Measurements from ENCODE around the gene MAP4K2. TPM values are rescaled to one million over a fixed set of nuclear protein-coding genes. Genes with fewer than 3 reads are reported as not detected.

MAP4K2 gene
- total and polyA plus RNA-seq, 2 experiments from 2014 or later = 9.9 to 42.6 TPM

DNA sequence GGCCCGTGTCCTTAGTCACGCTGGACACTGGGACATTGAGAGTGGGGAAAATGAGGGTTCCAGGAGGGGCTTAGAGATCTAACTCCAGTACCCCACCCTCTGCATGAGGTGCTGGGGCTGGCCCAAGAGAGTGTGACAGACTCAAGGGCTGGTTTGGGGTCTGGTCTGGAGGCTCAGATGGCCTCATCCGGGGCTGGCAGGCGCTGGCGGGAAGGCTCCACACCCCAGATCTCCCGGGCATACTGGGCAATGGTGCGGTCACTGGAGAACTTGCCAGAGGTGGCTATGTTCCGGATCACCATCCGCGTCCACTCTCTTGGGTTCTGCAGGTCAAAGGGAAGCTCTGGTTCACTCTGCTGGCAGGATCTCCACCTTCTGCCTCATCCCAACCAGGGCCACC, 56.5 kb downstream of the MAP4K2 start (continued):
- TF ChIP-seq, protein P1, sequence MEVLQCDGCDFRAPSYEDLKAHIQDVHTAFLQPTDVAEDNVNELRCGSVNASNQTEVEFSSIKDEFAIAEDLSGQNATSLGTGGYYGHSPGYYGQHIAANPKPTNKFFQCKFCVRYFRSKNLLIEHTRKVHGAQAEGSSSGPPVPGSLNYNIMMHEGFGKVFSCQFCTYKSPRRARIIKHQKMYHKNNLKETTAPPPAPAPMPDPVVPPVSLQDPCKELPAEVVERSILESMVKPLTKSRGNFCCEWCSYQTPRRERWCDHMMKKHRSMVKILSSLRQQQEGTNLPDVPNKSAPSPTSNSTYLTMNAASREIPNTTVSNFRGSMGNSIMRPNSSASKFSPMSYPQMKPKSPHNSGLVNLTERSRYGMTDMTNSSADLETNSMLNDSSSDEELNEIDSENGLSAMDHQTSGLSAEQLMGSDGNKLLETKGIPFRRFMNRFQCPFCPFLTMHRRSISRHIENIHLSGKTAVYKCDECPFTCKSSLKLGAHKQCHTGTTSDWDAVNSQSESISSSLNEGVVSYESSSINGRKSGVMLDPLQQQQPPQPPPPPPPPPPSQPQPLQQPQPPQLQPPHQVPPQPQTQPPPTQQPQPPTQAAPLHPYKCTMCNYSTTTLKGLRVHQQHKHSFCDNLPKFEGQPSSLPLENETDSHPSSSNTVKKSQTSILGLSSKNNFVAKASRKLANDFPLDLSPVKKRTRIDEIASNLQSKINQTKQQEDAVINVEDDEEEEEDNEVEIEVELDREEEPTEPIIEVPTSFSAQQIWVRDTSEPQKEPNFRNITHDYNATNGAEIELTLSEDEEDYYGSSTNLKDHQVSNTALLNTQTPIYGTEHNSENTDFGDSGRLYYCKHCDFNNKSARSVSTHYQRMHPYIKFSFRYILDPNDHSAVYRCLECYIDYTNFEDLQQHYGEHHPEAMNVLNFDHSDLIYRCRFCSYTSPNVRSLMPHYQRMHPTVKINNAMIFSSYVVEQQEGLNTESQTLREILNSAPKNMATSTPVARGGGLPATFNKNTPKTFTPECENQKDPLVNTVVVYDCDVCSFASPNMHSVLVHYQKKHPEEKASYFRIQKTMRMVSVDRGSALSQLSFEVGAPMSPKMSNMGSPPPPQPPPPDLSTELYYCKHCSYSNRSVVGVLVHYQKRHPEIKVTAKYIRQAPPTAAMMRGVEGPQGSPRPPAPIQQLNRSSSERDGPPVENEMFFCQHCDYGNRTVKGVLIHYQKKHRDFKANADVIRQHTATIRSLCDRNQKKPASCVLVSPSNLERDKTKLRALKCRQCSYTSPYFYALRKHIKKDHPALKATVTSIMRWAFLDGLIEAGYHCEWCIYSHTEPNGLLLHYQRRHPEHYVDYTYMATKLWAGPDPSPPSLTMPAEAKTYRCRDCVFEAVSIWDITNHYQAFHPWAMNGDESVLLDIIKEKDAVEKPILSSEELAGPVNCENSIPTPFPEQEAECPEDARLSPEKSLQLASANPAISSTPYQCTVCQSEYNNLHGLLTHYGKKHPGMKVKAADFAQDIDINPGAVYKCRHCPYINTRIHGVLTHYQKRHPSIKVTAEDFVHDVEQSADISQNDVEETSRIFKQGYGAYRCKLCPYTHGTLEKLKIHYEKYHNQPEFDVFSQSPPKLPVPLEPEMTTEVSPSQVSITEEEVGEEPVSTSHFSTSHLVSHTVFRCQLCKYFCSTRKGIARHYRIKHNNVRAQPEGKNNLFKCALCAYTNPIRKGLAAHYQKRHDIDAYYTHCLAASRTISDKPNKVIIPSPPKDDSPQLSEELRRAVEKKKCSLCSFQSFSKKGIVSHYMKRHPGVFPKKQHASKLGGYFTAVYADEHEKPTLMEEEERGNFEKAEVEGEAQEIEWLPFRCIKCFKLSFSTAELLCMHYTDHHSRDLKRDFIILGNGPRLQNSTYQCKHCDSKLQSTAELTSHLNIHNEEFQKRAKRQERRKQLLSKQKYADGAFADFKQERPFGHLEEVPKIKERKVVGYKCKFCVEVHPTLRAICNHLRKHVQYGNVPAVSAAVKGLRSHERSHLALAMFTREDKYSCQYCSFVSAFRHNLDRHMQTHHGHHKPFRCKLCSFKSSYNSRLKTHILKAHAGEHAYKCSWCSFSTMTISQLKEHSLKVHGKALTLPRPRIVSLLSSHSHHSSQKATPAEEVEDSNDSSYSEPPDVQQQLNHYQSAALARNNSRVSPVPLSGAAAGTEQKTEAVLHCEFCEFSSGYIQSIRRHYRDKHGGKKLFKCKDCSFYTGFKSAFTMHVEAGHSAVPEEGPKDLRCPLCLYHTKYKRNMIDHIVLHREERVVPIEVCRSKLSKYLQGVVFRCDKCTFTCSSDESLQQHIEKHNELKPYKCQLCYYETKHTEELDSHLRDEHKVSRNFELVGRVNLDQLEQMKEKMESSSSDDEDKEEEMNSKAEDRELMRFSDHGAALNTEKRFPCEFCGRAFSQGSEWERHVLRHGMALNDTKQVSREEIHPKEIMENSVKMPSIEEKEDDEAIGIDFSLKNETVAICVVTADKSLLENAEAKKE (CRISPR knock-in tag; IDR thresholded peaks at IDR 0.05) = no peak
- TF ChIP-seq ZNF331 (CRISPR knock-in tag; IDR thresholded peaks at IDR 0.05; ENCODE audit: low read depth) (no peak), EZH2 (IDR thresholded peaks at IDR 0.05; ENCODE audit: low read depth, unreplicated experiment) (no peak)

DNA sequence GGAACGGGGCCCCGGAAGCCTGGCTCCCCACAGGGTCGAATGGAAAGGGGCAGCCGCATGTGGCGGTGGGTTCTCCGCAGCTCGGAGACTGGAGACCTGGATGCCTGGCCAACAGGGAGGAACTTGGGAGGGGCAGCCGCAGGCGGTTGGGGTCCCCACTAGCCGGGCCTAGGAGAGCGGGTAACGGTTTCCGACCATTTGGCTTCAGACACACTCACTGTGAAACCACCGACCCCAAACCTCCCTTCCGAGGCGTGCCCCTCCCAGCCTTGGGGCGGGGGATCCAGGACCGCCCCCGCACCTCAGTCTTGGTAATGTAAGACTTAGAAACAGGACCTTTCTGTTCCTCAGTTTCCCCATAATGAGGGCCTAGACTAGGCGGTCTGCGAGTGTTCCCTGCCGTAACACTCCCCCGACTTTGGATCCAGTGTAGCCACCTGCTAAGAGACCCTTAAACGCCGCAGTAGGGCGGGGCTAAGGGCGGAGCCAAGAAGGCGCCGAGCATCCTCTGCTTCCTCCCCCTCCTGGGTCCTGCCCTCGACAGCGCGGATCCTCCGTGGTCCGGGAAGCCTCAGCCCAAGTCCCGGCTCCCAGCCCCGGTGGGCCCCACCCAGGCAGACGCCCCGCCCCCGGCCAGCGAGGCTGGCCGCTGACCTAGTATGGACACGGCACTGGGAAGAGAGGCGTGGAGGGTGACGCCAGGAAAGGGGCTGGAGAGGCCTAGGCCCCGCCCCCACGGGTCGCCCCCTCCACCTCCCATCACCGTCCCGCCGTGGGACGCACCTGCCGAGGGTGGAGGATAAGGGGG, 57.3 kb downstream of the MAP4K2 start:
- Histone ChIP-seq H3F3A (replicated peaks; ENCODE audit: low read depth) (peaks cover 17% of the 10 kb centered on the region), H3K27me3 (ENCODE audit: insufficient read depth) (peaks cover 34% of the 10 kb centered on the region), H3K4me1 (ENCODE audit: insufficient read depth) (peaks cover 14% of the 10 kb centered on the region), H3K79me2 (replicated peaks; ENCODE audit: insufficient read depth) (no peaks in the 10 kb centered on the region), H3K9me2 (ENCODE audit: insufficient read depth) (no peaks in the 10 kb centered on the region), H3K27ac (ENCODE audit: low read depth) (no peak overlapping the region), H3K36me3 (ENCODE audit: insufficient read depth) (no peaks in the 10 kb centered on the region), H3K4me3 (peak overlapping the region; percentile 81), H4K20me1 (replicated peaks; ENCODE audit: insufficient read depth) (no peaks in the 10 kb centered on the region), H2AFZ (peak overlapping the region; percentile 92), H3K4me2 (peak overlapping the region; percentile 98)
- peak overlapping the region; percentile 86 for H3K4me3 Mint-ChIP-seq
- DNase-seq (ENCODE audit: low spot score) (peak; percentile 90), ATAC-seq (peak; percentile 35)
- 0 out of 3 replicates have a peak, but pooled peaks cover 4% of the 10 kb centered on the region for H3K36me3 Mint-ChIP-seq (ENCODE audit: low read depth)
- H3K9me3 Mint-ChIP-seq = no peaks in the 10 kb centered on the region; the same call in 2 of the 3 replicates
- H3K4me1 Mint-ChIP-seq = peaks cover 20% of the 10 kb centered on the region
- no peak overlapping the region for H3K27ac Mint-ChIP-seq
- H3K27me3 Mint-ChIP-seq (ENCODE audit: insufficient read depth, low read depth, poor library complexity) = peaks cover 28% of the 10 kb centered on the region
- TF ChIP-seq CREB1 (CRISPR knock-in tag; IDR thresholded peaks at IDR 0.05; ENCODE audit: low read depth) (peak; percentile 55; the same call in 1 of the 2 replicates), POLR2AphosphoS5 (IDR thresholded peaks at IDR 0.05; ENCODE audit: low read depth) (peak; percentile 51)
- TF ChIP-seq, protein P1 (CRISPR knock-in tag; IDR thresholded peaks at IDR 0.05) = no peak
